Measurements from ENCODE around the gene SPNS3. TPM values are rescaled to one million over a fixed set of nuclear protein-coding genes. Genes with fewer than 3 reads are reported as not detected.
A peak's percentile ranks its signal among the peaks of the same experiment; 100 is the strongest.

Gene SPNS3
- total RNA-seq, 1 donor from 2014 or later = not detected

DNA sequence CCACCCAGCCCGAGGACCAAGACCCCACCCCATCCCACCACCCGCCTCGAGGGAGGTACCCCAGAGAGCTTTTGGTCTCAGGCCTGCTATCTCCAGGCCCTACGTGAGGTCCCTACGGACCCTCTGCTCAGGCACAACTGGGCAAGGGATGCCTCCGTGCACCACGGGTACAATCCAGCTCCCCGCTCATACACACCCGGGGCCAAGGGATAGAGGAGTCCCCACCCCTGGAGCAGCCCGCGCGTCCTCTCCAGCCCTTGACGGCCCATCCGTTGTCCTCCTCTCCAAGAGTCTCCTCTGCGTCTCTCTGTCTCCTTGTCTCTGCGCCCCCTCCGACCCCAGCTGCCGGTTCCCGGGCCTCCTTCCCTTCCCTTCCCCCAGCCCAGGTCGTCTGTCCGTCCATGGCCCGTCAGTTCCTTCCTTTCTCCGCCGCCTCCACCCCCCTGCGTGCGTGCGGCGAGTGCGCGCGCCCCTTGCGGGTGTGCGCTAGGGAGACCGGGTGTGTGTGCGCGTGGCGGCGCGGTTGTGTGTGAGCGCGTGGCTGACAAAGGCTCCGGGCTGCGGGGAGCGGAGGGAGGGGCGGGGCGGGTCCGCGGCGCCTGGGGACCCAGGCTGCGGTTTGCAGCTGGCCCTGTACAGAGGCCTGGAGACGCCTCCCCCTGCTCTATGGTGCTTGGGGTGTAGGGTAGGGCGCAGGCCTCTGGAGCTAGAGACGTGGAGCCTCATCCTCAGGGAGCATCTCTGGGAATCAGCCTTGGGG lies 65.9 kb downstream of the SPNS3 start:
- Histone ChIP-seq H3K27me3 (ENCODE audit: control insufficient read depth in 3 of 3, insufficient read depth in 3 of 3, low read length in 3 of 3) (peaks cover 41 to 50% (median 44%) of the 10 kb centered on the region in 3 donors), H3K27ac (ENCODE audit: low read depth, low read length) (peak overlapping the region; percentile 39), H3K4me1 (ENCODE audit: control insufficient read depth in 3 of 3, insufficient read depth in 3 of 3, low read length in 3 of 3) (peaks cover 19 to 44% (median 32%) of the 10 kb centered on the region in 3 donors), H3K4me3 (ENCODE audit: low read length in 3 of 3) (peak overlapping the region; percentile 33 to 69 (median 69)), H3K9me3 (ENCODE audit: control insufficient read depth in 3 of 3, low read length in 3 of 3) (no peaks in the 10 kb centered on the region), H3K9ac (ENCODE audit: low read depth in 1 of 3, low read length in 3 of 3) (peak overlapping the region; percentile 32 to 68 (median 60)), H3K36me3 (ENCODE audit: control insufficient read depth in 3 of 3, insufficient read depth in 3 of 3, low read length in 3 of 3) (no peaks in the 10 kb centered on the region)

DNA sequence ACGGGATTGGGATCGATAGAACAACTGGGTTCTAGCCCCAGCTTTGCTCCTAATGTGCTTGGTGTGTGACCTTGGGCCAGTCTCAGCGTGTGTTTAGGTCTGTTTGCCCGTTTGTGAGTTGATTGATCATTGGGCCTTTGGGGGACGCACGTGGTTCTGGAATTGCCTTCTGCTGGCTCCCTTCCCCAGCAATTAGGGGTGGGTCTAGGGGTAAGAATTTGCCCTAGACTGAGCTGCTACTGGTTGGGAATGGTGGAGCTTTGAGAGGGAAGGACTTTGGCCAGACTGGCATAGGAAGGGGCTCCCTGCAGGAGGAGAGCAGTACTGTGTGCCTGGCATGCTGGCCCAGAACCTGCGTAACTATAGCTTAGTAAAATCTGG lies 66.4 kb downstream of the SPNS3 start:
- Histone ChIP-seq H3K4me1 (ENCODE audit: control insufficient read depth in 3 of 3, insufficient read depth in 3 of 3, low read length in 3 of 3) (peaks cover 24 to 49% (median 37%) of the 10 kb centered on the region in 3 donors), H3K27me3 (ENCODE audit: control insufficient read depth in 3 of 3, insufficient read depth in 3 of 3, low read length in 3 of 3) (peaks cover 46 to 55% (median 48%) of the 10 kb centered on the region in 3 donors)

GRCh38 chr17:4501295-4501949 lies 67.7 kb downstream of the SPNS3 start:
- Histone ChIP-seq H3K4me3 (ENCODE audit: low read length in 3 of 3) (peak overlapping the region in 1 of 3 donors; percentile 69), H3K9ac (ENCODE audit: low read depth in 1 of 3, low read length in 3 of 3) (peak overlapping the region; percentile 32 to 70 (median 34)), H3K9me3 (ENCODE audit: control insufficient read depth in 3 of 3, low read length in 3 of 3) (no peaks in the 10 kb centered on the region), H3K36me3 (ENCODE audit: control insufficient read depth in 3 of 3, insufficient read depth in 3 of 3, low read length in 3 of 3) (no peaks in the 10 kb centered on the region), H3K27me3 (ENCODE audit: control insufficient read depth in 3 of 3, insufficient read depth in 3 of 3, low read length in 3 of 3) (peaks cover 52 to 61% (median 54%) of the 10 kb centered on the region in 3 donors), H3K27ac (ENCODE audit: low read depth, low read length) (peak overlapping the region; percentile 39), H3K4me1 (ENCODE audit: control insufficient read depth in 3 of 3, insufficient read depth in 3 of 3, low read length in 3 of 3) (peaks cover 25 to 60% (median 44%) of the 10 kb centered on the region in 3 donors)

More for the DNA sequence above, 66.4 kb downstream of the SPNS3 start:
- Histone ChIP-seq H3K9me3 (ENCODE audit: control insufficient read depth in 3 of 3, low read length in 3 of 3) (no peaks in the 10 kb centered on the region), H3K9ac (ENCODE audit: low read depth in 1 of 3, low read length in 3 of 3) (peak overlapping the region; percentile 1 to 60 (median 33)), H3K36me3 (ENCODE audit: control insufficient read depth in 3 of 3, insufficient read depth in 3 of 3, low read length in 3 of 3) (no peaks in the 10 kb centered on the region), H3K4me3 (ENCODE audit: low read length in 3 of 3) (peak overlapping the region; percentile 33 to 69 (median 69)), H3K27ac (ENCODE audit: low read depth, low read length) (peak overlapping the region; percentile 39)

DNA sequence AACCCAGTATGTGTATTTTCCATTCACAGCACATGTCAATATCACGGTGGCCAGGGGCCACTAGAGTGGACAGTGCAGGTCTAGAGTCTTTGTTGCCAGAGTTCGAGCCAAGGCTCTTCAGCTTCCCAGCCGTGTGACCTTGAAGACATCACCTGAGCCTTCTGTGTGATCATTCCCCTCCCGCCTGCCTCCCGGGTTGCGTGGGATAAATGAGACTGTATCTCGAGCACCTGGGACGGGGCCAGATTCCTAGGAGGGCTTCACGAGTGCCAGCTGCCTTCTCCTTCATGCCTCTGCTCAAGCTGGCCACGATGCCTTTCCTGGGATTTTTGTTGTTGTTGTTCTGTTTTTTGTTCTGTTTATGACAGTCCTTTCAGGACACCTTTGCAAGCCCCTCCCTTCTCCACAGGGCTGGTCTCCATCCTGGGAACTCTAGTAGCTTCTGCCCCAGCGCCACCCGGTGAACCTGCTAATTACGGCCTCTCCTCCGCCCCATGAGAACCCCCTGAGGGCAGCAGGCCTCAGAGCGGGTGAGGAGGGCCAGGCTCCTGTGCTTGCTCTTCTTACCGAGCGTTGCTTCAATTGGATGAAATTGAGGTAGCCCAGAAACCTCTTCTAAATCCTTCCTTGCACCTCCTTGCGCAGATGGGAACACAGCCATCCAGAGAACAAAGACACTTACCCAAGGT lies 68.9 kb downstream of the SPNS3 start:
- Histone ChIP-seq H3K4me1 (ENCODE audit: control insufficient read depth in 3 of 3, insufficient read depth in 3 of 3, low read length in 3 of 3) (peaks cover 35 to 69% (median 51%) of the 10 kb centered on the region in 3 donors), H3K4me3 (ENCODE audit: low read length in 3 of 3) (no peak overlapping the region), H3K9me3 (ENCODE audit: control insufficient read depth in 3 of 3, low read length in 3 of 3) (no peaks in the 10 kb centered on the region), H3K27me3 (ENCODE audit: control insufficient read depth in 3 of 3, insufficient read depth in 3 of 3, low read length in 3 of 3) (peaks cover 52 to 61% (median 54%) of the 10 kb centered on the region in 3 donors), H3K27ac (ENCODE audit: low read depth, low read length) (no peak overlapping the region), H3K36me3 (ENCODE audit: control insufficient read depth in 3 of 3, insufficient read depth in 3 of 3, low read length in 3 of 3) (no peaks in the 10 kb centered on the region), H3K9ac (ENCODE audit: low read depth in 1 of 3, low read length in 3 of 3) (no peak overlapping the region)

DNA sequence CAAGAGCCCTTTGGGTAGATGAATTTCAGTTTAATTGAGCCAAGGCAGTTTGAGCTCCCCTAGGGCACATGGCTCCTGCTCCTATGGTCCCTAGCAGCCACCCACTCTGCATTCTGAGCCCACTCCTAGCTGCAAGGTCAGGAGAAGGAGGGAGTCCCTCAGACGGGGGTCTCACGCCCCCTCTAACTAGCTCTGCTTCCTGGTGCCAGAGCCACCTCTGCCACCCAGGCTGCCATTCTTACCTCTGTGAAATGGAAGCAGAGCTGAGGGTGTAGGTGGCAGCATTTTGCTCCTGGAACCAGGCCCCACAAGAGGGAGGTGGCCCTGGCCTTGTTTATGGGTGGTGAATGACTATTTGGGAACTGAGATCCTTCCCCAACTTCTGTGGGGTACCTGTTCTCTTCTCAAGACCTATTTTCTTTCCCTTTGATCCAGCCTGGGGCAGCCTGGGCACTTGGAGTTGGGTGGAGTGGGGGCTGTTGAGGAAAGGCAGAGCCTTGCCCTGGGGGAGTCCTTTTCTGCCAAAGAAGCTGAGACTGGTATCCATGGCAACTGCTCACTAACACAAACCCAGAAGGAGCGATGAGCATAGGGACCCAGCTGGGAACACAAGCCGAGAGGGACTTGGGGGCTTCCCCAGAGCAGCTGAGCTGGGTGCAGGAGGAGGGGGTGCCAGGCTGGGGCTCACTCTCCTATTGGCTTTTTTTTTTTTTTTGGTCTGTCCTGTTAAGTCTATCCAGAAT lies 69.7 kb downstream of the SPNS3 start:
- H3K27ac ChIP-seq (ENCODE audit: low read depth, low read length) = peak overlapping the region; percentile 12
- no peaks in the 10 kb centered on the region for H3K36me3 ChIP-seq (ENCODE audit: control insufficient read depth in 3 of 3, insufficient read depth in 3 of 3, low read length in 3 of 3)
- no peaks in the 10 kb centered on the region for H3K9me3 ChIP-seq (ENCODE audit: control insufficient read depth in 3 of 3, low read length in 3 of 3)
- peaks cover 34 to 62% (median 53%) of the 10 kb centered on the region in 3 donors for H3K4me1 ChIP-seq (ENCODE audit: control insufficient read depth in 3 of 3, insufficient read depth in 3 of 3, low read length in 3 of 3)
- H3K27me3 ChIP-seq (ENCODE audit: control insufficient read depth in 3 of 3, insufficient read depth in 3 of 3, low read length in 3 of 3) = peaks cover 52 to 61% (median 54%) of the 10 kb centered on the region in 3 donors
- no peak overlapping the region for H3K9ac ChIP-seq (ENCODE audit: low read depth in 1 of 3, low read length in 3 of 3)
- H3K4me3 ChIP-seq (ENCODE audit: low read length in 3 of 3) = no peak overlapping the region

DNA sequence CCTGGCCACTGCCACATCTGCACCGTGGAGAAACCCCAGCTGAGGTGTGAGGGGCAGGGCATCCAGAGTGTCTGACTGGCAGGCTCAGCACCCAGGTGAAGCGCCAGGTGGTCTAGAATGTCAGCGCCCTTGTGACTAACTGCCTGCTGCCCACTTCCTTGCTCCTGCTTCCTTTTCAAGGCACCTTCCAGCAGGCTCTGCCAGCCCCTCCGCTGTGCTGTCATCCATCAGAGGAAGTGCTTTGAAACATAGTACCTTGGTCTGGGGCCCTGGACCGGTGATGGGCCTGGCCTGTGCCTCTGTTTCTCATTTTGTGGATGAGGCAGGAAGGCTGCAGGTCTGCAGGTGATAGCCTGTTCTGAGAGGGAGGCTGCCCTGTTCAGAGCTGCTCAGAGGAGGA lies 70.4 kb downstream of the SPNS3 start:
- Histone ChIP-seq H3K4me1 (ENCODE audit: control insufficient read depth in 3 of 3, insufficient read depth in 3 of 3, low read length in 3 of 3) (peaks cover 38 to 62% (median 57%) of the 10 kb centered on the region in 3 donors), H3K4me3 (ENCODE audit: low read length in 3 of 3) (no peak overlapping the region), H3K27me3 (ENCODE audit: control insufficient read depth in 3 of 3, insufficient read depth in 3 of 3, low read length in 3 of 3) (peaks cover 52 to 61% (median 53%) of the 10 kb centered on the region in 3 donors), H3K36me3 (ENCODE audit: control insufficient read depth in 3 of 3, insufficient read depth in 3 of 3, low read length in 3 of 3) (no peaks in the 10 kb centered on the region), H3K27ac (ENCODE audit: low read depth, low read length) (peak overlapping the region; percentile 25), H3K9ac (ENCODE audit: low read depth in 1 of 3, low read length in 3 of 3) (no peak overlapping the region), H3K9me3 (ENCODE audit: control insufficient read depth in 3 of 3, low read length in 3 of 3) (no peaks in the 10 kb centered on the region)

DNA sequence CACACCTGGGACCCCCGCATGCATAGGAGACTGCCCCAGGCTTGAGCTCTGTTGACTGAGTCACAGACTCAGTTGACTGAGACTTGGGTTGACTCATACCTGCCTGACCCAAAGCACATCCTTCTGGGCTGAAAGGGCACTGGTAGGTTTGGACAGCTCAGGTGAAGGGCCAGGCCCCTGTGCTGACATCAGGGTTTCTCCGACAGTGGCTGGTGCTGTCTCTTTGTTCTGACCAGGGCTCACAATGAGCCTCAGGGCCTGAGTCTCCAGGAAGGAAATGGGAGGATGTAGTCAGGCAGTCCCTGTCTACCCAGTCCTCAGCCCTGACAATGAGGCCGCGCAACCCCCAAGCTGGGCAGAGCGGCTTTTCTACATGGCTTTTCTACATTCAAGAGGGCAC lies 71.4 kb downstream of the SPNS3 start:
- H3K4me1 ChIP-seq (ENCODE audit: control insufficient read depth in 3 of 3, insufficient read depth in 3 of 3, low read length in 3 of 3) = peaks cover 38 to 61% (median 56%) of the 10 kb centered on the region in 3 donors
- peaks cover 43 to 51% (median 44%) of the 10 kb centered on the region in 3 donors for H3K27me3 ChIP-seq (ENCODE audit: control insufficient read depth in 3 of 3, insufficient read depth in 3 of 3, low read length in 3 of 3)
- H3K4me3 ChIP-seq (ENCODE audit: low read length in 3 of 3) = no peak overlapping the region

GRCh38 chr17:4506175-4506813 lies 72.6 kb downstream of the SPNS3 start:
- Histone ChIP-seq H3K4me1 (ENCODE audit: control insufficient read depth in 3 of 3, insufficient read depth in 3 of 3, low read length in 3 of 3) (peaks cover 37 to 60% (median 57%) of the 10 kb centered on the region in 3 donors), H3K27me3 (ENCODE audit: control insufficient read depth in 3 of 3, insufficient read depth in 3 of 3, low read length in 3 of 3) (peaks cover 32 to 40% (median 33%) of the 10 kb centered on the region in 3 donors)

More for the DNA sequence above, 71.4 kb downstream of the SPNS3 start:
- Histone ChIP-seq H3K9ac (ENCODE audit: low read depth in 1 of 3, low read length in 3 of 3) (peak overlapping the region in 1 of 3 donors; percentile 16), H3K9me3 (ENCODE audit: control insufficient read depth in 3 of 3, low read length in 3 of 3) (no peaks in the 10 kb centered on the region), H3K27ac (ENCODE audit: low read depth, low read length) (peak overlapping the region; percentile 25), H3K36me3 (ENCODE audit: control insufficient read depth in 3 of 3, insufficient read depth in 3 of 3, low read length in 3 of 3) (no peaks in the 10 kb centered on the region)

DNA sequence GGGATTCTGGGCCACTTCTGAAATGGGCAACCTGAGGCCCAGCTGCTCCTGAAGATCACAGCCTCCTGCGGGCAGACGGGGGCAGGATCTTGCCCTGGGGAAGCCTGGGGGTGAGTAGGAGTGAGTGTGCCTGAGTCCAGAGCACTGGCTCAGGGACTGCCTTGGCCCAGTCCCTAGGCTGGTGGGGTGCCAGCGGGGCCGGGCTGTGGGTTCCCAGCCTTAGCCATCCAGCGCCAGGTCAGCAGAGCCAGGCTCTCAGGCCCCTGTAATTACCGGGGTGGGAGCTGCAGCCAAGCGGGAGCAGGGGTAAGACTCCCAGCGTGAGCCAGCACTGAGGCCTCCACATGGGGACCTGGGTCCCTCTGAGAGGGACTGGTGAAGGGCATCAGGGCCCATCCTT lies 73.2 kb downstream of the SPNS3 start:
- Histone ChIP-seq H3K27me3 (ENCODE audit: control insufficient read depth in 3 of 3, insufficient read depth in 3 of 3, low read length in 3 of 3) (peaks cover 27 to 34% (median 28%) of the 10 kb centered on the region in 3 donors), H3K9me3 (ENCODE audit: control insufficient read depth in 3 of 3, low read length in 3 of 3) (no peaks in the 10 kb centered on the region), H3K4me1 (ENCODE audit: control insufficient read depth in 3 of 3, insufficient read depth in 3 of 3, low read length in 3 of 3) (peaks cover 38 to 66% (median 59%) of the 10 kb centered on the region in 3 donors), H3K27ac (ENCODE audit: low read depth, low read length) (no peak overlapping the region), H3K36me3 (ENCODE audit: control insufficient read depth in 3 of 3, insufficient read depth in 3 of 3, low read length in 3 of 3) (no peaks in the 10 kb centered on the region), H3K9ac (ENCODE audit: low read depth in 1 of 3, low read length in 3 of 3) (peak overlapping the region in 1 of 3 donors; percentile 23), H3K4me3 (ENCODE audit: low read length in 3 of 3) (no peak overlapping the region)

More at GRCh38 chr17:4506175-4506813, 72.6 kb downstream of the SPNS3 start:
- Histone ChIP-seq H3K27ac (ENCODE audit: low read depth, low read length) (no peak overlapping the region), H3K4me3 (ENCODE audit: low read length in 3 of 3) (no peak overlapping the region), H3K36me3 (ENCODE audit: control insufficient read depth in 3 of 3, insufficient read depth in 3 of 3, low read length in 3 of 3) (no peaks in the 10 kb centered on the region), H3K9me3 (ENCODE audit: control insufficient read depth in 3 of 3, low read length in 3 of 3) (no peaks in the 10 kb centered on the region), H3K9ac (ENCODE audit: low read depth in 1 of 3, low read length in 3 of 3) (no peak overlapping the region)
